Activated CD4-positive, alpha-beta T cell treated with anti-CD3 and anti-CD28 coated beads, Interleukin-2, amount 50 U/mL, for 16 hours (primary cell): ENCODE results near the gene CRYL1.

ENCODE experiments used
- DNase-seq: peaks from one replicate; pipeline ENCODE4 v3.0.0-alpha.2; 2020

The CRYL1 gene

GRCh38 chr13:20362484-20363041, 163.1 kb downstream of the CRYL1 start:
- DNase-seq = no peak

GRCh38 chr13:20360835-20361412, 164.7 kb downstream of the CRYL1 start:
- DNase-seq = no peak

- DNase-seq = no peak
Measured at GRCh38 chr13:20360041-20360491, 165.6 kb downstream of the CRYL1 start.

- DNase-seq = peak; percentile 61
Measured at GRCh38 chr13:20359335-20359734, 166.3 kb downstream of the CRYL1 start.

- DNase-seq = no peak
Measured at GRCh38 chr13:20358022-20358421, 167.6 kb downstream of the CRYL1 start.

- no peak for DNase-seq
Measured at GRCh38 chr13:20356444-20356843, 169.2 kb downstream of the CRYL1 start.

- no peak for DNase-seq
Measured at GRCh38 chr13:20354722-20355121, 170.9 kb downstream of the CRYL1 start.

- DNase-seq = peak; percentile 26
Measured at GRCh38 chr13:20353973-20354372, 171.7 kb downstream of the CRYL1 start.
